GM11168 (cell line): ENCODE results near the gene INTS3.
"Not testable (repeated sequence)": the region's sequence is repeated elsewhere in the genome, so short reads cannot be mapped to it uniquely, and the experiment has no call there.

Experiments used
- in situ Hi-C: fragments of 300-500 bp; cut with MboI; formaldehyde crosslinking; loops from one replicate; pipeline ENCODE4 v1.12.0; 2022; ENCODE audit warnings: low sequenced_read_pairs; ENCODE audit not compliant: unreplicated experiment

Gene INTS3

DNA sequence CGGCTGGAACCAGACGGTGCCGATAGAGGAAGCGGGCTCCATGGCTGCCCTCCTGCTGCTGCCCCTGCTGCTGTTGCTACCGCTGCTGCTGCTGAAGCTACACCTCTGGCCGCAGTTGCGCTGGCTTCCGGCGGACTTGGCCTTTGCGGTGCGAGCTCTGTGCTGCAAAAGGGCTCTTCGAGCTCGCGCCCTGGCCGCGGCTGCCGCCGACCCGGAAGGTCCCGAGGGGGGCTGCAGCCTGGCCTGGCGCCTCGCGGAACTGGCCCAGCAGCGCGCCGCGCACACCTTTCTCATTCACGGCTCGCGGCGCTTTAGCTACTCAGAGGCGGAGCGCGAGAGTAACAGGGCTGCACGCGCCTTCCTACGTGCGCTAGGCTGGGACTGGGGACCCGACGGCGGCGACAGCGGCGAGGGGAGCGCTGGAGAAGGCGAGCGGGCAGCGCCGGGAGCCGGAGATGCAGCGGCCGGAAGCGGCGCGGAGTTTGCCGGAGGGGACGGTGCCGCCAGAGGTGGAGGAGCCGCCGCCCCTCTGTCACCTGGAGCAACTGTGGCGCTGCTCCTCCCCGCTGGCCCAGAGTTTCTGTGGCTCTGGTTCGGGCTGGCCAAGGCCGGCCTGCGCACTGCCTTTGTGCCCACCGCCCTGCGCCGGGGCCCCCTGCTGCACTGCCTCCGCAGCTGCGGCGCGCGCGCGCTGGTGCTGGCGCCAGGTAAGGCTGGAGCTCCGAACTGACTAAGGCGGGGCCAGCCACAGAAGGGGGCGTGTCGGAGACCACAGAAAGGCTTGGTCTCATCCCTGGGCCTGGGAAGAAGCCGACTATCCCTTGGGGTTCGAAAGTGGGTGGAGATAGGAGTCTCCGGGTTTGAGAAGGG lies 47.8 kb downstream of the INTS3 start:
- in situ Hi-C loops: no loop called here

DNA sequence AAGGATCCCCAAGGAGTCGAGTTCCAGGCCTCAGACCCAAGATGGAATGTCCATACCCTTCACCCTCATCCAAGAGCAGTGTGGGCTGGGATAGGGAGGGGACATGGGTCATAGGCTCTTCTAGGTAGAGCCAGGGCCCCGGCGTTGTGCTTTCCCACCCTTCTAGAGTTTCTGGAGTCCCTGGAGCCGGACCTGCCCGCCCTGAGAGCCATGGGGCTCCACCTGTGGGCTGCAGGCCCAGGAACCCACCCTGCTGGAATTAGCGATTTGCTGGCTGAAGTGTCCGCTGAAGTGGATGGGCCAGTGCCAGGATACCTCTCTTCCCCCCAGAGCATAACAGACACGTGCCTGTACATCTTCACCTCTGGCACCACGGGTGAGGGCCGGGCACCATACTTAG lies 48.5 kb downstream of the INTS3 start:
- in situ Hi-C loops: no loop called here

DNA sequence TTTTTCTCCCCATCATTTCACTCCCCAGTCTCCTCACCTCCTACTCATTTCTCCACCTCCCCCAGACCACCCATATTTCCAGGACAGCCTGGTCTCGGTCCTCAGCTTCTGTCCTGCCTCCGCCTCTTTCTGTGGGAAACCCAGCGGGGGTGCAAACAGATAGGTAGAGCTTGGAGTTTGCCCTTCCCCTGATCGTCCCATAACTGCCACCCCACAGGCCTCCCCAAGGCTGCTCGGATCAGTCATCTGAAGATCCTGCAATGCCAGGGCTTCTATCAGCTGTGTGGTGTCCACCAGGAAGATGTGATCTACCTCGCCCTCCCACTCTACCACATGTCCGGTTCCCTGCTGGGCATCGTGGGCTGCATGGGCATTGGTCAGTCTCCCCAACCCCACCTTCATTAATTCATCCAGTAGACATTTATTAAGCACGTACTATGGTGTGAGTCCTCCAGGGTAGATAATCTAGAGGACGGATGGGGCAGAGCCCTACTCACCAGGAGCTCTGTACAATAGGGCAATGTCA lies 49.1 kb downstream of the INTS3 start:
- in situ Hi-C loops: no loop called here

DNA sequence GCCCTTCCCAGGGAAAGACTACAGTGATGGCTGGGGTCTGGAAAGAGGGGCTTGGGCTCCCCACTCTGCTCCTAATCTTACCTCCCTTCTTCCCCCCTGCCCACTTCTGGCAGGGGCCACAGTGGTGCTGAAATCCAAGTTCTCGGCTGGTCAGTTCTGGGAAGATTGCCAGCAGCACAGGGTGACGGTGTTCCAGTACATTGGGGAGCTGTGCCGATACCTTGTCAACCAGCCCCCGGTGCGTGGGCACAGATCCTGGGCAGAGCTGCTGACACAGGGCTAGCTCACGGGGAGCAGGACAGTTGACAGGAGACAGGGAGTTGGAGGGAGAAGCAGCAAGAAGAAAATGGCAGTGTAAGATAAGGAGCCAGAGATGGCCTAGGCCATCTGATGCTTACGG lies 49.8 kb downstream of the INTS3 start:
- in situ Hi-C loops: no loop called here

DNA sequence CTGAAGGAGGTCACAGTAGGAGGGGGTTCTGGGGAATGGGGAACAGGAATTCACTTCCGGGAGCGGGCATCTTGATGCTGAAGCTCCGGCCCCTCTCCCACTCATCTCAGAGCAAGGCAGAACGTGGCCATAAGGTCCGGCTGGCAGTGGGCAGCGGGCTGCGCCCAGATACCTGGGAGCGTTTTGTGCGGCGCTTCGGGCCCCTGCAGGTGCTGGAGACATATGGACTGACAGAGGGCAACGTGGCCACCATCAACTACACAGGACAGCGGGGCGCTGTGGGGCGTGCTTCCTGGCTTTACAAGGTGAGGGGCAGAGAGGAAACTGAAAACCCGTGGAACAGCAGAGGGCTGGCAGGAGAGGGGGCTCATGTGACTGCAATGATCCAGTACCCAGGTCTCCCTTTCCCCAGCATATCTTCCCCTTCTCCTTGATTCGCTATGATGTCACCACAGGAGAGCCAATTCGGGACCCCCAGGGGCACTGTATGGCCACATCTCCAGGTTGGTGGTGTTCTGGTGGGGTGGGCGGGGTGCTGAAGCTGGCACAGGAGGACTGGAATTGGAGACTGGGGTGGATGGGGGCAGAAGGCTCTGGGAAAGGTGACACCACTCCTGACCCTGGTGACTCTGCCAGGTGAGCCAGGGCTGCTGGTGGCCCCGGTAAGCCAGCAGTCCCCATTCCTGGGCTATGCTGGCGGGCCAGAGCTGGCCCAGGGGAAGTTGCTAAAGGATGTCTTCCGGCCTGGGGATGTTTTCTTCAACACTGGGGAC lies 50.4 kb downstream of the INTS3 start:
- in situ Hi-C loops: no loop called here

DNA sequence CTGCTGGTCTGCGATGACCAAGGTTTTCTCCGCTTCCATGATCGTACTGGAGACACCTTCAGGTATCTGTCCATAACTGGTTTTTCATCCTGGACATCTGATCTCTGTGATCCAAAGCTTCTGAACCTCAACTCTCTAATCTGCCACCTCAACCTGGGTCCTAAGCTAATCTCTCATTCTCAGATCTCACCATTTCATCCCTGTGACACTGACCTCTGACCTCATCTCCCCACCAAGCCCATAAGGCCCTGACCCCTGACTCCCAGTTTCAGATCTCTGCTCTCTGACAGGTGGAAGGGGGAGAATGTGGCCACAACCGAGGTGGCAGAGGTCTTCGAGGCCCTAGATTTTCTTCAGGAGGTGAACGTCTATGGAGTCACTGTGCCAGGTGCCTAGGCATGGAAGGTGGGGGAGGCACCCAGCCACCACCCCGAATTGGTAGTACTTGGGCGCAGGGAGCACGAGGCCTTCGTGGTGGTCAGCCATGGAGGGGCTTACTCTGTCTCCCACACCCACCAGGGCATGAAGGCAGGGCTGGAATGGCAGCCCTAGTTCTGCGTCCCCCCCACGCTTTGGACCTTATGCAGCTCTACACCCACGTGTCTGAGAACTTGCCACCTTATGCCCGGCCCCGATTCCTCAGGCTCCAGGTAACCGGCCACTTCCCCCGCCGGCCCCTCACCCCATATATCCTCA lies 51.1 kb downstream of the INTS3 start:
- in situ Hi-C loops: no loop called here

DNA sequence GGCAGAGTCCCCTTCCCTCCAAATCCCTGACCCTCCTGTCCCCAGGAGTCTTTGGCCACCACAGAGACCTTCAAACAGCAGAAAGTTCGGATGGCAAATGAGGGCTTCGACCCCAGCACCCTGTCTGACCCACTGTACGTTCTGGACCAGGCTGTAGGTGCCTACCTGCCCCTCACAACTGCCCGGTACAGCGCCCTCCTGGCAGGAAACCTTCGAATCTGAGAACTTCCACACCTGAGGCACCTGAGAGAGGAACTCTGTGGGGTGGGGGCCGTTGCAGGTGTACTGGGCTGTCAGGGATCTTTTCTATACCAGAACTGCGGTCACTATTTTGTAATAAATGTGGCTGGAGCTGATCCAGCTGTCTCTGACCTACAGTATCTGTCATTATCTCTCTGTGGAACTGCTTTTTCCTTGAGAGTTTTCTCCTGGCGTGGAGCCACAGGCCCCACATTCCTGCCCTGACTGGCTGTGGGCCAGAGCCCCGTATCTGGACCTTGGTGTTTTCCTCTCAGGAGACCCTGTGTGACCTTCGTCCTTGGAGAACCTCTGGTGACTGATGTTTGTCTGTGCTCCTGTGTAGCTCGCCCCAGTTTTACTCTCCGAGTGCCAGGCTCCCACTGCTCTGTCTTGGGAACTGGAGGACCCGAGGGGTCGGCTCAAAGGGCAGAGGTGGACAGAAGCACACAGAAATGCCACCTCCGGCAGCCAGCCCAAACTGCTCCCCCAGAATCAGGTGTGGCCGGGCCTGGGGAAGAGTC lies 52.1 kb downstream of the INTS3 start:
- in situ Hi-C loops: no loop called here

DNA sequence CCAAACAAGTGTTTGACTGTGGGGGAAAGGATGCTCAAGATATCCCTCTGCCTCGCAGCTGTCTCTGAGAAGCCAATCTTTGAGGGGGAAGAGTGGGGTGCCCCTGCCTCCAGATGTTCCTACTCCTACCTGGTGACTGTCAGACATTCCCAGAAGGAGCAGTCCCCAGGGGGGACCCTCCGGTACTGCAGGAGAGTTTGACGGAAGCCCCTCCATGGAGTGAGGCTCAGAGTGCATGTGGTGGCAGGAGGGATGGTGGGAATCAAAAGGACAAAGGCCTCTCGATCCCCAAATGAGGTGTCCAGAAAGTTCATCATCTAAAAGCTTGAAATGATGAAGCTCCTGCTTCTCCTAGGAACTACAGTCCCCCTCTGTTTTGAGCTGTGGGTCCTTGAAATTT lies 52.7 kb downstream of the INTS3 start:
- in situ Hi-C loops: no loop called here

DNA sequence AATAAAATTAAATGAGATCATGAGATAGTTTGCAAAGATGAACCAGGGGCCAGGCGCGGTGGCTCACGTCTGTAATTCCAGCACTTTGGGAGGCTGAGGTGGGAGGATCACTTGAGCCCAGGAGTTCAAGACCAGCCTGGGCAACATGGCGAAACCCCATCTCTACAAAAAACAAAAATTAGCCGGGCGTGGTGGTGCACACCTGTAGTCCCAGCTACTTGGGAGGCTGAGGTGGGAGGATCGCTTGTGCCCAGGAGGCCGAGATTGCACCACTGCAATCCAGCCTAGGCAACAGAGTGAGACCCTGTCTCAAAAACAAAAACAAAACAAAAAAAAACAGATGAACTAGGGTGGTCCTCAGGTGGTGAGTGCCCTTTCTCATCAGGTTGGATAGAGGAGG lies 54.8 kb downstream of the INTS3 start:
- in situ Hi-C loops: not testable (repeated sequence)

DNA sequence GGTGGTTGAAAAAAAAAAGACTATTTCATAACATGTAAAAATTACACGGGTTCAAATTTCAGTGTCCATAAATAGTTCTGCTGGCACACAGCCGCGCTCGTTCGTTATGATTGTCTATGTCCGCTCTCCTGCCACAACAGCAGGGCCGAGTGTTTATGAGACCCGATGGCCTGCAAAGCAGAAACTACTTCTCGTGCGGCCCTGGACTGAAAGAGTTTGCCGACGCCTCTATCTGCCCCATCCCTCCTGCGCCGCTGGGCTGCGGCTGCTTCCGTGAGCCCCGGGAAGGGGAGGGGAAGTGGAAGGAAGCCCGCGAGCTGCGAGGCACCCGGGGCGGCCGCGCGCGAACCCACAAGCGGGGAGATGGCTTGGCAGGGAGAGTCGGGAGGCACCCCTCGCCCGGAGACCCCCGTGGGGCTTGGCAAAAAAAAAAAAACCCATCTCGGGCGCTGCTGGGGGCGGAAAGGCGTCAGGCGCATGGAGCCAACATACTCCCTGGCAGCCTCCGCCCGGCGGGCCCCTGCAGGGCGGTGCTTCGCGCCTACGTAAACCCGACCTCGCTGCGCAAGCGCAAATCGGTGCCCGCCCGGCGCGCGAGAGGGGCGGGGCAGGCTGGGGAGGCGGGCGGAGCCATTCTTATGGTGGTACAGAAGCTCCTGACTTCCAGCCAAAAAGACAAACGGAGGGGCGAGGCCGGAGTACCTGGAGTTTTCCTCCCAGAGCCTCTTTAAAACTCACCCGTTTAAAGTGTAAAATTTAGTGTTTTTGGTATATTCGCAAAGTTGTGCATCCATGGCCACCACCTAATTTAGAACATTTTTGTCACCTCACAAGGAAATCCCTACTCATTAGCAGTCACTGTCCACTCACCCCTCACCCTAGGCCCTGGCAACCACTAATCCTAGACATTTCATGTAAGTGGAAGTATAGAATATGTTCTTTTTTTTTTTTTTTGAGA lies 55.7 kb downstream of the INTS3 start:
- in situ Hi-C loops: no loop called here

DNA sequence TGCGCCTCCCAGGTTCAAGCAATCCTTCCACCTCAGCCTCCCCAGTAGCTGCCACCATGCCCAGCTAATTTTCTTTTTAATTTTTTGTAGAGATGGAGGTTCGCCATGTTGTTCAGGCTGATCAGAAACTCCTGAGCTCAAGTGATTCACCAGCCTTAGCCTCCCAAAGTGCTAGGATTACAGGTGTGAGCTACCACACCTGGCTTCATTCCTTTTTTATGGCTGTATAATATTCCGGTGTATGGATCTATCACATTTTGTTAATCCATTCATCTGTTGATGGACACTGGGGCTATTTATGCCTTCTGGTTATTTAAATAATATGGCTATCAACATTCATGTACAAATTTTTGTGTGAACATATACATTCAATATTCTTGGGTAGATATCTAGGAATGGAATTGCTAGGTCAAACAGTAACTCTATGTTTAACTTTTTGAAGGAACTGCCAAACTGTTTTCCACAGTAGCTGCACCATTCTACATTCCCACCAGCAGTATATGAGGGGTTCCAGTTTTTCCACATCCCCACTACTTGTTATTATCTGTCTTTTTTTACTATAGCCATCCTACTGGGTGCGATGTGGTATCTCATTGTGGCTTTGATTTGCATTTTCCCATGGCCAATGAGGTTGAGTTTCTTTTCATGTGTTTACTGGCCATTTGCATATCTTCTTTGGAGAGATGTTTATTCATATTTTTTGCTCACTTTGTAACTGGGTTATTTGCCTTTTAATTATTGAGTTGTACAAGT lies 58.4 kb downstream of the INTS3 start:
- in situ Hi-C loops: no loop called here

DNA sequence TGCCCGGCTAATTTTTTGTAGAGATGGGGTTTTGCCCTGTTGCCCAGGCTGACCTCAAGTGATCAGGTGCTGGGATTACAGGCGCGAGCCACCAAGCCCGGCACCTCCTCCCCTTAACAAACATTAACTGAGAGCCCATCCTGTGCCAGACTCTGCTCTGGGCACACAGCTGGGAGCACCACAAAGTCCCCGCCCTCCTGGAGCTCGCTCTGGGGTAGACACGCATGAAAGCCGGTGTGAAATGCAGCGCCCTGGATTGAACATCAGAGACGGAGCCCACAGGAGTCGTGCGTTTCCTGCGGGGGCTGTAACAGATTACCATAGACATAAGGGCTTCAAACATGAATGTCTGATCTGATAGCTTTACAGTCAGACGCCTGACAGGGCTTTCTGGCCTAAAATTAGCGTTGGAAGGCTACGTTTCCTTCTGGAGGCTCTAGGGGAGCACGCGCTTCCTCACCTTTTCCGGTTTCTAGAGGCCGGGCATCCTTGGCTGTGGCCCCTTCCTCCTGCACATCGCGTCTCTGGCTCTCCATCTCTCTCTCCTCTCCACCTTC lies 61.7 kb downstream of the INTS3 start:
- in situ Hi-C loops: loop anchor here (10.0 kb wide), 1 partner anchor 175 kb away; the partner anchor contains the start of genes CREB3L4 and SLC39A1

DNA sequence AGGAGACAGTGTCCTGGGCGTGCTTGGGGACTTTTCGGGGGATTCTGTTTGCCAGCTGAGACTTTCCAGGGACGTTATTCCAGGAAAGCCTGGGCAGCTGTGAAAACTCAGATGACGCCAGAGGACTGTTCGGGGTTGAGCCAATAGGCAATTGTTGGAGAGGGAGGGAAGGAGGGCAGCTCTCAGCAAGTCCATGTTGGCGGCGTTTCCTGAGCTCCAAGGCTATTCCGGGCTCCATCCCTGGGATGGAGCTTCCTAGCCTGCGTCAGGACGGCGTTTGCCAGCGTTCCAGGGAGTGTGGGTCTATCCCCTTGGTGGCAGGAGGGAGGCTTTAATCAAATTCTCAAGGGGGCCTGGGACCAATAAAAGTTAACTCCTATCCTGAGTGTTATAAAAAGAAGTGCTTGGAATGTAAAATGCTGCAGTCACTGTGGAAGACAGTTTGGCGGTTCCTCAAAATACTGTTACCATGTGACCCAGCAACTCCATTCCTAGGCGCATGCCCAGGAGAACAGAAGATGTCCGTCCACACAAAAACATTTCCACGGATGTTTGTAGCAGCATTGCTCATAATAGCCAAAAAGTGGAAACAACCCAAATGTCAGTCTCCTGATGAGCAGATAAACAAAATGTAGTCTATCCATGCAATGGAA lies 62.6 kb downstream of the INTS3 start:
- in situ Hi-C loops: loop anchor here (10.0 kb wide), 1 partner anchor 174 kb away; the partner anchor contains the start of genes CREB3L4 and SLC39A1

DNA sequence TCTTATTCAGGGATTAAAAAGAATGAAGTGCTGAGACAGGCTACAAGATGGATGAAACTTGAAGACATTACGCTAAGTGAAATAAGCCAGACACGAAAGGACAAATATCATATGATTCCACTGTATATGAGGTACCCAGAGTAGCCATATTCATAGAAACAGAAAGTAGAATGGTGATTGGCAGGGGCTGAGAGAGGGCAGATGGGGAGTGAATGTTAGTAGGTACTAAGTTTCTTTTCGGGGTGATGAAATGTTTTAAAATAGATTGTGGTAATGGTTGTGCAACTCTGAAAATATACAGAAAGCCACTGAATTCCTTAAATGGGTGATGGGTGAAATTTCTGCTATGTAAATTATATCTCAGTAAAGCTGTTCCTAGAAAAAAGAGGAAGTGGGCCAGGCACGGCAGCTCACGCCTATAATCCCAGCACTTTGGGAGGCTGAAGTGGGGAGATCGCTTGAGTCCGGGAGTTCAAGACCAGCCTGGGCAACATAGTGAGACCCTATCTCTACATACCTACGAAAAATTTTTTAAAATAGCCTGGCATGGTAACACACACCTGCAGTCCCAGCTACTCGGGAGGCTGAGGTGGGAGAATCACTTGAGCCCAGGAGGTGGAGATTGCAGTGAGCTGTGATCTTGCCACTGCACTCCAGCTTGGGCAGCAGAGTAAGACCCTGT lies 63.3 kb downstream of the INTS3 start:
- in situ Hi-C loops: loop anchor here (10.0 kb wide), 1 partner anchor 174 kb away; the partner anchor contains the start of genes CREB3L4 and SLC39A1

DNA sequence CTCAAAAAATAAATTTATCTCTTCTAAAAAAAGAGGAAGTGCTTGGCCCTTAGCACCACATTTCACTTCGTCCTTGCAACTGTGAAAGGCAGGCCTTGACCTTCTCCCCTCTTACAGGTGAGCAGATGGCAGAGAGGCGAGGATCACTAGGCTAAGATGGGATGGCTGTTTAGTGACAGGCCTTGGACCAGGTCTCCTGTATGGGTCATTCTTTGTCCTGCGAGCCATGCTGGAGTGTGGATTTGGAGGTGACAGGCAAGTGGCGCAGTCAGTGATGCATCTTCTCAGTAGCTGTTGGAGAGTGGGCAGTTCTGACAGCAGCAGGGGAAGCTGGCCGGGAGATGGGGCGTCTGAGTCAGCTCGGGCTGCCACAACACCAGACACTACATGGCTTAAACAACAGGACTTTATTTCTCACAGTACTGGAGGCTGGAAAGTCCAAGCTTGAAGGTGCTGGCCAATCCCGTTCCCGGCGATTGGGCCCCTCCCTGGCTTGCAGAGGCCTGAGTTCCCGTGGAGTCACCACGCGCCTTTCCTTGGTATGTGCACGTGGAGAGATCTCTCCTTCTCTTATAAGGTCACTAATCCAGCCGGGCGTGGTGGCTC lies 63.9 kb downstream of the INTS3 start:
- in situ Hi-C loops: loop anchor here (10.0 kb wide), 1 partner anchor 173 kb away; the partner anchor contains the start of genes CREB3L4 and SLC39A1

DNA sequence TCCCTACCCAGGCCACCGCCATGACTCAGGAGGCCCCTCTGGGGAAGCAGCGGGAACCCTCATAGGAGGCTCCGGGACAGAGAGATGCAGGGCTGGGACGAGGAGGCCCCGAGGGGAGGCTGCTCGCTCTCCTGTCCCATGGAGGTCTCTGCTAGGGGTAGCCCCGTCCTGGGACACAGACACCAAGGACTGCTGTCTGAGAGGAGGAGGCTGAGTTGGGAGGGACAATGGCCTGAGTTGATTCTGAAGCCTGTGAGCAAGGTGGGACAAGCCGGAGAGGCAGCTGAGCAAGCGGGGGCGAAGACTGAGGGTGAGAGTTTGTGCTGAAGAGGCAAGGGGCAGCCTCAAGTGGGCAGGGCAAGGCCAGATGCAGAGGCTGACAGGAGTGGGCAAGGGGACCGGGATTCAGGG lies 64.8 kb downstream of the INTS3 start:
- in situ Hi-C loops: loop anchor here (10.0 kb wide), 1 partner anchor 172 kb away; the partner anchor contains the start of genes CREB3L4 and SLC39A1
